ENCODE results near the gene PPEF1.
"Not testable (repeated sequence)": the region's sequence is repeated elsewhere in the genome, so short reads cannot be mapped to it uniquely, and the experiment has no call there.

Gene PPEF1

GRCh38 chrX:18757956-18758932 is 50.8 kb downstream of the PPEF1 start:
- no peak for TF ChIP-seq CTCF (IDR thresholded peaks at IDR 0.05; ENCODE audit: low read depth, low read length)
- DNase-seq (ENCODE audit: low read depth, low spot score): no peak
- H3K4me3 ChIP-seq (ENCODE audit: low read depth, low read length): no peak overlapping the region
- in situ Hi-C loops (cut with HindIII; ENCODE audit: low sequenced_read_pairs): no loop called here

- no peak for DNase-seq (ENCODE audit: low read depth, low spot score)
- in situ Hi-C loops (cut with HindIII; ENCODE audit: low sequenced_read_pairs): no loop called here
- TF ChIP-seq CTCF (IDR thresholded peaks at IDR 0.05; ENCODE audit: low read depth, low read length): no peak
- H3K4me3 ChIP-seq (ENCODE audit: low read depth, low read length): no peak overlapping the region
These were observed 54.3 kb downstream of the PPEF1 start for GRCh38 chrX:18761750-18762149.

GRCh38 chrX:18763106-18763505 is 55.7 kb downstream of the PPEF1 start:
- H3K4me3 ChIP-seq (ENCODE audit: low read depth, low read length); DNase-seq (ENCODE audit: low read depth, low spot score); in situ Hi-C loops (cut with HindIII; ENCODE audit: low sequenced_read_pairs): not testable (repeated sequence)

GRCh38 chrX:18769364-18769763 is 61.9 kb downstream of the PPEF1 start:
- in situ Hi-C loops (cut with HindIII; ENCODE audit: low sequenced_read_pairs): no loop called here
- DNase-seq (ENCODE audit: low read depth, low spot score): no peak
- TF ChIP-seq CTCF (IDR thresholded peaks at IDR 0.05; ENCODE audit: low read depth, low read length): no peak
- no peak overlapping the region for H3K4me3 ChIP-seq (ENCODE audit: low read depth, low read length)

- DNase-seq (ENCODE audit: low read depth, low spot score): no peak
- TF ChIP-seq CTCF (IDR thresholded peaks at IDR 0.05; ENCODE audit: low read depth, low read length): no peak
- in situ Hi-C loops (cut with HindIII; ENCODE audit: low sequenced_read_pairs): no loop called here
- H3K4me3 ChIP-seq (ENCODE audit: low read depth, low read length): no peak overlapping the region
These were observed 62.5 kb downstream of the PPEF1 start for GRCh38 chrX:18769812-18770573.

GRCh38 chrX:18789916-18790315 is 82.5 kb downstream of the PPEF1 start:
- DNase-seq (ENCODE audit: low read depth, low spot score): no peak
- TF ChIP-seq CTCF (IDR thresholded peaks at IDR 0.05; ENCODE audit: low read depth, low read length): no peak
- H3K4me3 ChIP-seq (ENCODE audit: low read depth, low read length): no peak overlapping the region
- in situ Hi-C loops (cut with HindIII; ENCODE audit: low sequenced_read_pairs): no loop called here

GRCh38 chrX:18792828-18793227 is 85.4 kb downstream of the PPEF1 start:
- DNase-seq (ENCODE audit: low read depth, low spot score): no peak
- no peak for TF ChIP-seq CTCF (IDR thresholded peaks at IDR 0.05; ENCODE audit: low read depth, low read length)
- in situ Hi-C loops (cut with HindIII; ENCODE audit: low sequenced_read_pairs): no loop called here

More at GRCh38 chrX:18792828-18793227, 85.4 kb downstream of the PPEF1 start:
- no peak overlapping the region for H3K4me3 ChIP-seq (ENCODE audit: low read depth, low read length)
